WTC11 (cell line): ENCODE results near the gene GAB2. TPM values are rescaled to one million over a fixed set of nuclear protein-coding genes. Genes with fewer than 3 reads are reported as not detected.

Experiments
- ATAC-seq: fragments of 200-7000 bp; cut with Tn5 transposase; 2 replicates; pipeline ENCODE4 v1.10.0; 2021; ENCODE audit warnings: mild to moderate bottlenecking, moderate library complexity
- CTCF ChIA-PET: fragments of 300-600 bp; sonication (Branson Sonifier 250); formaldehyde crosslinking; loops from one replicate; lab custom pipeline; 2021; ENCODE audit warnings: antibody characterized with exemption; lab: Charles Lee
- POLR2A ChIA-PET: fragments of 350-600 bp; sonication (Branson Sonifier 250); formaldehyde crosslinking; loops from one replicate; lab custom pipeline; 2021; ENCODE audit warnings: antibody characterized with exemption; lab: Charles Lee
- DNase-seq: peaks from one replicate; pipeline ENCODE4 v3.0.0; 2021; ENCODE audit warnings: low spot score
- H3K27ac Mint-ChIP-seq: 2 replicates; pipeline ENCODE4 v1.8.0; 2021; ENCODE audit warnings: mixed read lengths
- H3K27me3 Mint-ChIP-seq: 2 replicates; pipeline ENCODE4 v1.8.0; 2021; ENCODE audit warnings: low read depth, mild to moderate bottlenecking, moderate library complexity, mixed read lengths
- H3K36me3 Mint-ChIP-seq: 2 replicates; pipeline ENCODE4 v1.8.0; 2021; ENCODE audit warnings: mixed read lengths
- H3K4me1 Mint-ChIP-seq: 2 replicates; pipeline ENCODE4 v1.8.0; 2022; ENCODE audit warnings: mixed read lengths
- H3K4me3 Mint-ChIP-seq: 2 replicates; pipeline ENCODE4 v1.8.0; 2021; ENCODE audit warnings: mild to moderate bottlenecking, moderate library complexity, mixed read lengths
- H3K9me3 Mint-ChIP-seq: 2 replicates; pipeline ENCODE4 v1.8.0; 2021; ENCODE audit warnings: mixed read lengths
- EMX1 ChIP-seq: fragments of 250-450 bp; sonication (Bioruptor Pico); IDR thresholded peaks from 2 replicates; pipeline ENCODE4 v1.8.0; 2021; ENCODE audit warnings: mild to moderate bottlenecking
- ETV6 ChIP-seq: sonication (generic); formaldehyde crosslinking; IDR thresholded peaks from 2 replicates; pipeline ENCODE4 v1.8.1; 2022; ENCODE audit warnings: mild to moderate bottlenecking, missing genetic modification reagents
- GRHL2 ChIP-seq: fragments of 250-450 bp; sonication (Bioruptor Pico); IDR thresholded peaks from 2 replicates; pipeline ENCODE4 v1.8.0; 2022; ENCODE audit warnings: mild to moderate bottlenecking, moderate library complexity; ENCODE audit not compliant: insufficient replicate concordance, severe bottlenecking
- HMGA2 ChIP-seq: fragments of 250-450 bp; sonication (Bioruptor Pico); IDR thresholded peaks from 2 replicates; pipeline ENCODE4 v1.4.0; 2021; ENCODE audit warnings: mild to moderate bottlenecking, moderate library complexity
- NFYB ChIP-seq: sonication (generic); formaldehyde crosslinking; conservative IDR thresholded peaks from 2 replicates; pipeline ENCODE4 v1.8.0; 2022; ENCODE audit warnings: low read depth, missing genetic modification reagents
- NR2C2 ChIP-seq: sonication (generic); formaldehyde crosslinking; IDR thresholded peaks from 2 replicates; pipeline ENCODE4 v1.8.0; 2022; ENCODE audit warnings: mild to moderate bottlenecking, missing genetic modification reagents
- RELA ChIP-seq: sonication (generic); formaldehyde crosslinking; IDR thresholded peaks from 2 replicates; pipeline ENCODE4 v1.8.1; 2022; ENCODE audit warnings: missing genetic modification reagents, mild to moderate bottlenecking, borderline replicate concordance
- SMAD3 ChIP-seq: sonication (generic); formaldehyde crosslinking; IDR thresholded peaks from 2 replicates; pipeline ENCODE4 v1.8.0; 2022; ENCODE audit warnings: missing genetic modification reagents, mild to moderate bottlenecking, borderline replicate concordance
- TEAD1 ChIP-seq: sonication (generic); formaldehyde crosslinking; IDR thresholded peaks from 2 replicates; pipeline ENCODE4 v1.8.0; 2022; ENCODE audit warnings: mild to moderate bottlenecking, missing genetic modification reagents
- TEAD4 ChIP-seq: sonication (generic); formaldehyde crosslinking; IDR thresholded peaks from 2 replicates; pipeline ENCODE4 v1.8.0; 2022; ENCODE audit warnings: mild to moderate bottlenecking, missing genetic modification reagents
- TP53 ChIP-seq: sonication (generic); formaldehyde crosslinking; IDR thresholded peaks from 2 replicates; pipeline ENCODE4 v1.8.1; 2023; ENCODE audit warnings: mild to moderate bottlenecking, missing genetic modification reagents
- ZNF138 ChIP-seq: sonication (generic); formaldehyde crosslinking; conservative IDR thresholded peaks from 2 replicates; pipeline ENCODE4 v1.8.1; 2022; ENCODE audit warnings: mild to moderate bottlenecking, moderate library complexity, missing genetic modification reagents
- ZNF396 ChIP-seq: fragments of 250-450 bp; sonication (Bioruptor Pico); IDR thresholded peaks from 2 replicates; pipeline ENCODE4 v1.8.0; 2021; ENCODE audit warnings: mild to moderate bottlenecking, moderate library complexity, borderline replicate concordance
- ZNF416 ChIP-seq: fragments of 250-450 bp; sonication (Bioruptor Pico); IDR thresholded peaks from 2 replicates; pipeline ENCODE4 v1.9.0; 2021; ENCODE audit warnings: mild to moderate bottlenecking, inconsistent platforms
- ZNF423 ChIP-seq: fragments of 250-450 bp; sonication (Bioruptor Pico); IDR thresholded peaks from 2 replicates; pipeline ENCODE4 v2.1.2; 2022; ENCODE audit warnings: mild to moderate bottlenecking, moderate library complexity
- total RNA-seq: library from RNA; stranded (reverse); gene quantifications from 3 replicates; pipeline ENCODE4 v1.2.3, GENCODE V29; 2021
- TF ChIP-seq, protein P1 (sequence below): sonication (generic); formaldehyde crosslinking; IDR thresholded peaks from 2 replicates; pipeline ENCODE4 v1.8.1; 2022; ENCODE audit warnings: mild to moderate bottlenecking, moderate library complexity, missing genetic modification reagents
- TF ChIP-seq, protein P2 (sequence below): sonication (generic); formaldehyde crosslinking; conservative IDR thresholded peaks from 2 replicates; pipeline ENCODE4 v1.8.1; 2023; ENCODE audit warnings: mild to moderate bottlenecking, low read depth, missing genetic modification reagents, moderate library complexity
- TF ChIP-seq, protein P3 (sequence below): sonication (generic); formaldehyde crosslinking; IDR thresholded peaks from 2 replicates; pipeline ENCODE4 v1.8.1; 2022; ENCODE audit warnings: low read depth, mild to moderate bottlenecking, moderate library complexity, missing genetic modification reagents, borderline replicate concordance
- TF ChIP-seq, protein P4 (sequence below): sonication (generic); formaldehyde crosslinking; IDR thresholded peaks from 2 replicates; pipeline ENCODE4 v1.8.0; 2022; ENCODE audit warnings: mild to moderate bottlenecking, missing genetic modification reagents
- TF ChIP-seq, protein P5 (sequence below): sonication (generic); formaldehyde crosslinking; IDR thresholded peaks from 2 replicates; pipeline ENCODE4 v1.8.0; 2022; ENCODE audit warnings: mild to moderate bottlenecking, missing genetic modification reagents
- TF ChIP-seq, protein P6 (sequence below): sonication (generic); formaldehyde crosslinking; IDR thresholded peaks from 2 replicates; pipeline ENCODE4 v1.8.1; 2023; ENCODE audit warnings: mild to moderate bottlenecking, missing genetic modification reagents, moderate library complexity

GAB2 gene
- total RNA-seq, 1 experiment from 2014 or later, result 10.6 TPM

DNA sequence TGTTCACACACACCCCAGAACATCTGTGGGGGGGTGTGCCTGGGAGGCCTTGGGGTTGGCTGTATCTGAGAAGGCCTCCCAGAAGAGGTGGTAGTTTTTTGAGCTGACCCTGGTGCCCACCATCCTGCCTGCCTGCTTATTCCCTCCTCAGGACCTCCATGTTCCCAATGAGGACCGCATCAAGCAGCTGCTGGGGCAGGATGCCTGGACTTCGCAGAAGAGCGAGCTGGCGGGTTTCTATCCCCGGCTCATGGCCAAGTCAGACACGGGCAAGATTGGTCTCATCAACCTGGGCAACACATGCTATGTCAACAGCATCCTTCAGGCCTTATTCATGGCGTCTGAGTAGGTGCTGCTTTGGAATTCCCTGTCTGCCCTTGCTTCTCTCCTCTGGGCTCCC is 211.9 kb downstream of the GAB2 start (continued):
- TF ChIP-seq EMX1 (CRISPR knock-in tag) (no peak), ZNF423 (CRISPR knock-in tag) (no peak), ZNF138 (no peak), RELA (CRISPR knock-in tag) (no peak)

DNA sequence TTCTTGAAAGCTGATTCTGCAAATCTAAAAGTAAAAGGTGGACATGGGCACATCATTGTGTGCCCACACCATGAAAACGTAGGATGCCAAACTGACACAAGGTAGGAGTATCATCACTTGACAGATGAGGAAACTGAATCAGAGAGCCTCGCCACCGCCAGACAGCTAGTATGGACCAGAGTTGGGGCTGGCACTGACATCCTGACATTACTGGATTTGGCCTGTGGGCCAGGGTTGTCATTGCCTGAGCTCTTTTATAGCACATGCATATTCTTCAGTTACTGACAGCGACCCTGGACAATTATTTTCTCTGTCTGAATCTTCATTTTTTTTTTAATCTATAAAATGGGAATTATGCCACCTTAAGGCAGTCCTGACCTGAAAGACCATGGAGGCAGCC is 212.4 kb downstream of the GAB2 start:
- TF ChIP-seq, protein P1, sequence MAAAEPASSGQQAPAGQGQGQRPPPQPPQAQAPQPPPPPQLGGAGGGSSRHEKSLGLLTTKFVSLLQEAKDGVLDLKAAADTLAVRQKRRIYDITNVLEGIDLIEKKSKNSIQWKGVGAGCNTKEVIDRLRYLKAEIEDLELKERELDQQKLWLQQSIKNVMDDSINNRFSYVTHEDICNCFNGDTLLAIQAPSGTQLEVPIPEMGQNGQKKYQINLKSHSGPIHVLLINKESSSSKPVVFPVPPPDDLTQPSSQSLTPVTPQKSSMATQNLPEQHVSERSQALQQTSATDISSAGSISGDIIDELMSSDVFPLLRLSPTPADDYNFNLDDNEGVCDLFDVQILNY (CRISPR knock-in tag), result no peak
- TF ChIP-seq HMGA2 (CRISPR knock-in tag) (no peak), ETV6 (CRISPR knock-in tag) (no peak)
- Mint-ChIP-seq H3K36me3 (peaks cover 11% of the 10 kb centered on the region), H3K4me1 (peaks cover 5% of the 10 kb centered on the region), H3K27ac (no peak overlapping the region), H3K4me3 (no peak overlapping the region), H3K9me3 (no peaks in the 10 kb centered on the region), H3K27me3 (no peaks in the 10 kb centered on the region)
- DNase-seq, result no peak
- ChIA-PET CTCF (no interaction called here), POLR2A (no interaction called here)
- no peak for ATAC-seq

DNA sequence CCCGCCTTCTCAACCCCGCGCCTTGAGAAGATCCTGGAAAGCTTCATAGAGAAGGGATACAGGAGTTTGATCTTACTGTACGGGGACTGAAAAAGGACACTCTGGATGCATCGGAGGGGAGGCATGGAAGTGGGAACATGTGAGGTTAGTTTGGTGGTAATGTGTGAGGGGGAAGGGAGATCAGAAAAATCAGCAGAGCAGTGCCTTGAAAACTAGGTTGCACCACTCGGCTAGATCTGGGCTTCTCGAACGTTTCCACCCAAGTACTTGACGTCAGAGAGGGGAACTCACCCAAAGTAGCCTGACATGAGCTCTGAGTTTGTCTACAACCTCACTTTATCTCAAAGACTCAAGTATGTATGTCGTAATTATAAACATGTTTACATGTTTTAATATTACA is 214.4 kb downstream of the GAB2 start:
- TF ChIP-seq ETV6 (CRISPR knock-in tag) (no peak), SMAD3 (CRISPR knock-in tag) (no peak), TP53 (CRISPR knock-in tag) (no peak), GRHL2 (CRISPR knock-in tag) (no peak), ZNF396 (no peak), NFYB (CRISPR knock-in tag) (no peak), NR2C2 (CRISPR knock-in tag) (no peak), ZNF416 (CRISPR knock-in tag) (no peak), TEAD4 (CRISPR knock-in tag) (no peak), TEAD1 (CRISPR knock-in tag) (no peak)
- TF ChIP-seq, protein P2, sequence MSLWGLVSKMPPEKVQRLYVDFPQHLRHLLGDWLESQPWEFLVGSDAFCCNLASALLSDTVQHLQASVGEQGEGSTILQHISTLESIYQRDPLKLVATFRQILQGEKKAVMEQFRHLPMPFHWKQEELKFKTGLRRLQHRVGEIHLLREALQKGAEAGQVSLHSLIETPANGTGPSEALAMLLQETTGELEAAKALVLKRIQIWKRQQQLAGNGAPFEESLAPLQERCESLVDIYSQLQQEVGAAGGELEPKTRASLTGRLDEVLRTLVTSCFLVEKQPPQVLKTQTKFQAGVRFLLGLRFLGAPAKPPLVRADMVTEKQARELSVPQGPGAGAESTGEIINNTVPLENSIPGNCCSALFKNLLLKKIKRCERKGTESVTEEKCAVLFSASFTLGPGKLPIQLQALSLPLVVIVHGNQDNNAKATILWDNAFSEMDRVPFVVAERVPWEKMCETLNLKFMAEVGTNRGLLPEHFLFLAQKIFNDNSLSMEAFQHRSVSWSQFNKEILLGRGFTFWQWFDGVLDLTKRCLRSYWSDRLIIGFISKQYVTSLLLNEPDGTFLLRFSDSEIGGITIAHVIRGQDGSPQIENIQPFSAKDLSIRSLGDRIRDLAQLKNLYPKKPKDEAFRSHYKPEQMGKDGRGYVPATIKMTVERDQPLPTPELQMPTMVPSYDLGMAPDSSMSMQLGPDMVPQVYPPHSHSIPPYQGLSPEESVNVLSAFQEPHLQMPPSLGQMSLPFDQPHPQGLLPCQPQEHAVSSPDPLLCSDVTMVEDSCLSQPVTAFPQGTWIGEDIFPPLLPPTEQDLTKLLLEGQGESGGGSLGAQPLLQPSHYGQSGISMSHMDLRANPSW, result no peak
- TF ChIP-seq, protein P3, sequence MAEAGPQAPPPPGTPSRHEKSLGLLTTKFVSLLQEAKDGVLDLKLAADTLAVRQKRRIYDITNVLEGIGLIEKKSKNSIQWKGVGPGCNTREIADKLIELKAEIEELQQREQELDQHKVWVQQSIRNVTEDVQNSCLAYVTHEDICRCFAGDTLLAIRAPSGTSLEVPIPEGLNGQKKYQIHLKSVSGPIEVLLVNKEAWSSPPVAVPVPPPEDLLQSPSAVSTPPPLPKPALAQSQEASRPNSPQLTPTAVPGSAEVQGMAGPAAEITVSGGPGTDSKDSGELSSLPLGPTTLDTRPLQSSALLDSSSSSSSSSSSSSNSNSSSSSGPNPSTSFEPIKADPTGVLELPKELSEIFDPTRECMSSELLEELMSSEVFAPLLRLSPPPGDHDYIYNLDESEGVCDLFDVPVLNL (CRISPR knock-in tag), result no peak
- TF ChIP-seq, protein P4, sequence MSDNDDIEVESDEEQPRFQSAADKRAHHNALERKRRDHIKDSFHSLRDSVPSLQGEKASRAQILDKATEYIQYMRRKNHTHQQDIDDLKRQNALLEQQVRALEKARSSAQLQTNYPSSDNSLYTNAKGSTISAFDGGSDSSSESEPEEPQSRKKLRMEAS (CRISPR knock-in tag), result no peak
- TF ChIP-seq, protein P5, sequence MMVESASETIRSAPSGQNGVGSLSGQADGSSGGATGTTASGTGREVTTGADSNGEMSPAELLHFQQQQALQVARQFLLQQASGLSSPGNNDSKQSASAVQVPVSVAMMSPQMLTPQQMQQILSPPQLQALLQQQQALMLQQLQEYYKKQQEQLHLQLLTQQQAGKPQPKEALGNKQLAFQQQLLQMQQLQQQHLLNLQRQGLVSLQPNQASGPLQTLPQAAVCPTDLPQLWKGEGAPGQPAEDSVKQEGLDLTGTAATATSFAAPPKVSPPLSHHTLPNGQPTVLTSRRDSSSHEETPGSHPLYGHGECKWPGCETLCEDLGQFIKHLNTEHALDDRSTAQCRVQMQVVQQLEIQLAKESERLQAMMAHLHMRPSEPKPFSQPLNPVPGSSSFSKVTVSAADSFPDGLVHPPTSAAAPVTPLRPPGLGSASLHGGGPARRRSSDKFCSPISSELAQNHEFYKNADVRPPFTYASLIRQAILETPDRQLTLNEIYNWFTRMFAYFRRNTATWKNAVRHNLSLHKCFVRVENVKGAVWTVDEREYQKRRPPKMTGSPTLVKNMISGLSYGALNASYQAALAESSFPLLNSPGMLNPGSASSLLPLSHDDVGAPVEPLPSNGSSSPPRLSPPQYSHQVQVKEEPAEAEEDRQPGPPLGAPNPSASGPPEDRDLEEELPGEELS (CRISPR knock-in tag), result no peak
- TF ChIP-seq, protein P6, sequence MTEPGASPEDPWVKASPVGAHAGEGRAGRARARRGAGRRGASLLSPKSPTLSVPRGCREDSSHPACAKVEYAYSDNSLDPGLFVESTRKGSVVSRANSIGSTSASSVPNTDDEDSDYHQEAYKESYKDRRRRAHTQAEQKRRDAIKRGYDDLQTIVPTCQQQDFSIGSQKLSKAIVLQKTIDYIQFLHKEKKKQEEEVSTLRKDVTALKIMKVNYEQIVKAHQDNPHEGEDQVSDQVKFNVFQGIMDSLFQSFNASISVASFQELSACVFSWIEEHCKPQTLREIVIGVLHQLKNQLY (CRISPR knock-in tag), result no peak
- ATAC-seq, result no peak
- H3K9me3 Mint-ChIP-seq, result no peaks in the 10 kb centered on the region
- H3K36me3 Mint-ChIP-seq, result peaks cover 3% of the 10 kb centered on the region; the same call in 1 of the 2 replicates
- no peaks in the 10 kb centered on the region for H3K27me3 Mint-ChIP-seq
- CTCF ChIA-PET, result no interaction called here
- no peak overlapping the region for H3K4me3 Mint-ChIP-seq
- POLR2A ChIA-PET, result interaction anchor here (0.7 kb wide), 1 partner anchor 451 kb away, joined by 4 read pairs; no protein-coding TSS in a partner anchor
- H3K27ac Mint-ChIP-seq, result peak overlapping the region; percentile 30; the same call in 1 of the 2 replicates
- peaks cover 5% of the 10 kb centered on the region for H3K4me1 Mint-ChIP-seq
- DNase-seq, result no peak
